ENCODE results near the gene SOAT2.

SOAT2 gene

DNA sequence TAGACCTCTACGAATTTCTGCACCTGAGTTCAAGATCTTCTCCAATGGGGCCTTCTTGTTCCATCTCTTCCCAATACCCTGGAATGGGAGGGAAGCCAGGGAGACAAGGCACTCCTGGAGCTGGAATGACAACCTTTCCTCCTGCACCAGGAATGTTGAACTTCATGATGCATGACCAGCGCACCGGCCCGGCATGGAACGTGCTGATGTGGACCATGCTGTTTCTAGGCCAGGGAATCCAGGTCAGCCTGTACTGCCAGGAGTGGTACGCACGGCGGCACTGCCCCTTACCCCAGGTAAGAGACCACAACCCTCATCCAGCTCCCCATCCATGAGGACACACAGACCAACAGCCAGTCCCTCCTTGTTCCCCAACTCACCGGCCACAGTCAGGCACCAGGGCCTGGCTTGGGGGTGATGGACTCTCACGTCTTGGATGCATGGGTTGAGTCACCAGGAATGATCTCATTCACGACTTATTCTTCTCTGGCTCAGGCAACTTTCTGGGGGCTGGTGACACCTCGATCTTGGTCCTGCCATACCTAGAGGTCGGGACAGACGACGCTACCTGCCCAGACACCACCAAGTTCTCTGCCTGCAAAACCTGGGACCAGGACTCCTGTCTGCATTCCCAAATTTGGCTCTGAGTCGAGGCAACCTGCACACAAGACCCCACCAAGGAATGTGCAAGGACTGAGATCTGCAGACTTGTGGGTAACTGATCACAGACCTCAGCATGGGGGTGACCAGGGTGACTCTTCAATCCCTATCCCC is 20.5 kb downstream of the SOAT2 start:
- H3K27me3 Mint-ChIP-seq (ENCODE audit: low read depth), result peaks cover 12% of the 10 kb centered on the region
- no peak overlapping the region for H3K4me3 Mint-ChIP-seq
- H3K4me1 Mint-ChIP-seq (ENCODE audit: low read depth), result peaks cover 4% of the 10 kb centered on the region
- no peak overlapping the region for H3K27ac Mint-ChIP-seq
- H3K36me3 Mint-ChIP-seq (ENCODE audit: low read depth), result no peaks in the 10 kb centered on the region
- no peaks in the 10 kb centered on the region for H3K9me3 Mint-ChIP-seq

GRCh38 chr12:53124352-53124723 is 21.1 kb downstream of the SOAT2 start:
- H3K9me3 Mint-ChIP-seq, result no peaks in the 10 kb centered on the region
- no peaks in the 10 kb centered on the region for H3K36me3 Mint-ChIP-seq (ENCODE audit: low read depth)
- no peak overlapping the region for H3K4me3 Mint-ChIP-seq
- no peak overlapping the region for H3K27ac Mint-ChIP-seq
- H3K27me3 Mint-ChIP-seq (ENCODE audit: low read depth), result peaks cover 16% of the 10 kb centered on the region
- peaks cover 4% of the 10 kb centered on the region for H3K4me1 Mint-ChIP-seq (ENCODE audit: low read depth)

DNA sequence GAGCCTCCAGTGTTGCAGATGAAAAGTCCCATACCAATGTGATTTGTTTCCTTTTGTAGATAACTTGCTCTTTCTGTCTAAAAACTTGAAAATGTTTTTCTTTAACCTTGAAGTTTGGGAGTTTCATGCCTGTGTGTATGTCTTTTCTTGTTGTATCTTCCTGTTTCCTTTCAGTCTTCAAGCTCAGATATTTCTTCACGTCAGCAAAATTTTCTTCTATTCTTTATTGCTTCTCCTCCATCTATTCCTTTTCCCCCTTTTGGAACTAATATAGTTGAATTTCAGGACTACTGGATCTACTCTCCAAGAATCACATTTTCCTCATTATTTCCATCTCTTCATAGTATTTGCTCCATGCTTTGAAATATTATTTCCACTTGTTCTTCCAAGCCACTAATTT is 23.9 kb downstream of the SOAT2 start:
- Mint-ChIP-seq H3K4me3 (no peak overlapping the region), H3K4me1 (ENCODE audit: low read depth) (peaks cover 4% of the 10 kb centered on the region), H3K27me3 (ENCODE audit: low read depth) (peaks cover 29% of the 10 kb centered on the region), H3K27ac (no peak overlapping the region), H3K9me3 (no peaks in the 10 kb centered on the region), H3K36me3 (ENCODE audit: low read depth) (no peaks in the 10 kb centered on the region)

DNA sequence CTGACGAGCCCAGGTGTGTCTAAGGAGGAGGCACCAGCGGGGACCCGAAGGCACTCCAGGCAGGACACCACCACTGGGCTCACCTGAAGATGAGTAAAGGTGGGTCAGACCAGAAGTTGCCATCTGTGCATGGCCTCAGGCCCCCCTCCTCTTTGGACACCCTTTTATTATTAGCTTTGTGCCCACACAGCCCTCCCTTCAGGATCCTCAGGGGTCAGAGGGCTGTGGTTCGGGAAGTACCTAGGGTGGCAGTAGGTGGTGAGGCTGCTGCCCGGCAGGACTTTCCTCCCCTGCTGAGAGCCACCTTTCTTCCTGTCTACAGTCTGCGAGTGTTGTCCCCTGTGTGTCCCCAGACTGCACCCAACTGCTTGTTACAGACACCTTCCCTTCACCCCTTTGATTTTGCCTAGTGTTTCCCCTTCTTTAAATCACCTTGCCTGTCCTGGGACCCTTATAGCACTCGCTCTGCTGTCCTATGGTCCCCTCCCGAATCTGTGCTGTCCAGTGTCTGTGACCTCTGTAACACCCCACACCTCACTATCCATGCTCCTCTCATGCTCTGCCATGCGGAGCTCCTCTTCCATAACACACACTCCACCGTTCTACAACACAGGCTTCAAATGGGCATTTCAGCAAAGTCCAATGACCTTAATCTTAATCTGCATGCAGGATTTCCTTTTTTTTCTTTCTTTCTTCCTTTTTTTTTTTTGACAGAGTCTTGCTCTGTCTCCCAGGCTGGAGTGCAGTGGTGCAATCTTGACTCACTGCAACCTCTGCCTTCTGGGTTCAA is 25.7 kb downstream of the SOAT2 start:
- Mint-ChIP-seq H3K9me3 (no peaks in the 10 kb centered on the region), H3K27me3 (ENCODE audit: low read depth) (peaks cover 29% of the 10 kb centered on the region), H3K4me3 (no peak overlapping the region), H3K27ac (no peak overlapping the region), H3K36me3 (ENCODE audit: low read depth) (no peaks in the 10 kb centered on the region), H3K4me1 (ENCODE audit: low read depth) (peaks cover 4% of the 10 kb centered on the region)

DNA sequence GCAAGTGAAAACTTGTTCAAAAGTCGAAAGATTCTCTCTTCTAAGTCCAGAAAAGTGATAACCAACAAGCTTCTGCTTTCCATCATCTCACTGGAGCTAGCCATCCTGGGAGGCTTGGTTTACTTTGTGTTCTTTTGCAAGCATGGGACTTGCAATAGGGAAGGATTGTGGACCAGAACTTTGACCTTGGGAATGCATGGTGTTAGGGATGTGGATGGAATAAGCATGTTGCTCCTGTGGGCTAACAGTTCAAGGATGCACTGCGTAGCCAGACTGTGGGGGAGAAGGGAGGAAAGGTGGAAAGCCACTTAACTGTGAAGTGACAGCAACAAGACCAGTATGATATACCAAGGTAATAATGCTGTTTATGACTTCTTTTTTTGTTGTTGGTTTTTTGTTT is 28.6 kb downstream of the SOAT2 start:
- H3K4me3 Mint-ChIP-seq, result no peak overlapping the region
- no peaks in the 10 kb centered on the region for H3K36me3 Mint-ChIP-seq (ENCODE audit: low read depth)
- H3K9me3 Mint-ChIP-seq, result no peaks in the 10 kb centered on the region
- H3K27ac Mint-ChIP-seq, result no peak overlapping the region
- H3K27me3 Mint-ChIP-seq (ENCODE audit: low read depth), result peaks cover 33% of the 10 kb centered on the region
- peaks cover 4% of the 10 kb centered on the region for H3K4me1 Mint-ChIP-seq (ENCODE audit: low read depth)

DNA sequence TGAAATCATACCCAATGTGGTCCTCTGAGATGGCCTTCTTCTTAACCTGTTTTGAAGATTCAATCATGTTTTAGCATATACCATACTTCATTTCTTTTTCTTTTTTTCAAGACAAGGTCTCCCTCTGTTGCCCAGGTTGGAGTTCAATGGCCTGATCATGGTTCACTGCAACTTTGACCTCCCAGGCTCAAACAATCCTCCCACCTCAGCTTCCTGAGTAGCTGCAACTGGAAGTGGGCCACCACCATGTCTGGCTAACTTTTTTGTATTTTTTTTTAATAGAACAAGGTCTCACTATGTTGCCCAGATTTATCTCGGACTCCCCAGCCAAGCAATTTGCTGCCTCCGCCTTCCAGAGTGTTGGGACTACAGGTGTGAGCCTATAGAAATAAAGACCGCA is 30.4 kb downstream of the SOAT2 start:
- H3K27me3 Mint-ChIP-seq (ENCODE audit: low read depth), result peaks cover 32% of the 10 kb centered on the region
- no peak overlapping the region for H3K27ac Mint-ChIP-seq
- no peaks in the 10 kb centered on the region for H3K4me1 Mint-ChIP-seq (ENCODE audit: low read depth)
- H3K4me3 Mint-ChIP-seq, result no peak overlapping the region
- H3K36me3 Mint-ChIP-seq (ENCODE audit: low read depth), result peaks cover under 1% of the 10 kb centered on the region
- H3K9me3 Mint-ChIP-seq, result peaks cover 10% of the 10 kb centered on the region

GRCh38 chr12:53143355-53143754 is 40.1 kb downstream of the SOAT2 start:
- Mint-ChIP-seq H3K27ac (no peak overlapping the region), H3K4me3 (no peak overlapping the region), H3K9me3 (peaks cover 5% of the 10 kb centered on the region), H3K36me3 (ENCODE audit: low read depth) (peaks cover 2% of the 10 kb centered on the region), H3K27me3 (ENCODE audit: low read depth) (peaks cover 10% of the 10 kb centered on the region), H3K4me1 (ENCODE audit: low read depth) (no peaks in the 10 kb centered on the region)

DNA sequence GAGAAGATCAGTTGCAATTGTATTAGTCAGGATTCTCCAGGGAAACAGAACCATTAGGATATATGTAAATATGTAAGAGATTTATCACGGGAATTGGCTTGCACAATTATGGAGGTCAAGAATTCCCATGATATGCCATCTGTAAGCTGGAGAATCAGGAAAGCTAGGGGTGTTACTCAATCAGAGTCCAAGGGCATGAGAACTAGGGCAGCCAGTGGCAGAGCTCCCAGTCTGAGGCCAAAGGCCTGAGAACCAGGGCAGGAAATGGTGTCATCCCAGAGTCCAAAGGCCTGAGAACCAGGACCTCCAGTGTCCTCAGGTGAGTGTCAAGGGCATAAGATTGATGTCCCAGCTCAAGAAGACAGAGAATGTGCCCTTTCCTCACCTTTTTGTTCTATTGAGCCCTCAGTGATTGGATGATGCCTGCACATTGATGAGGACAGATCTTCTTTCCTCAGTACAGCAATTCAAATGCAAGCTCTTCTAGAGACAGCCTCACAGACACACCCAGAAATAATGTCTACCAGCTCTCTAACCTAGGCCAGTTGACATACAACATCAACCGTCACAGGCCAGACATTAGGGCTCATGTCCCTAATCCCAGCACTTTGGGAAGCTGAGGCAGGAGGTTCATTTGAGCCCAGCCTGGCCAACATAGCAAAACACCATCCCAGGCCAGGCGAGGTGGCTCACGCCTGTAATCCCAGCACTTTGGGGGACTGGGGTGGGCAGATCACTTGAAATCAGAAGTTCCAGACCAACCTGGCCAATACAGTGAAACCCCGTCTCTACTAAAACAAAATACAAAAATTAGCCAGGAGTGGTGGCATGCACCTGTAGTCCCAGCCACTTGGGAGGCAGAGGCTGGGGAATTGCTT is 42.3 kb downstream of the SOAT2 start:
- peaks cover 5% of the 10 kb centered on the region for H3K27me3 Mint-ChIP-seq (ENCODE audit: low read depth)
- H3K36me3 Mint-ChIP-seq (ENCODE audit: low read depth), result no peaks in the 10 kb centered on the region
- H3K4me1 Mint-ChIP-seq (ENCODE audit: low read depth), result no peaks in the 10 kb centered on the region
- no peaks in the 10 kb centered on the region for H3K9me3 Mint-ChIP-seq
- H3K4me3 Mint-ChIP-seq, result no peak overlapping the region
- H3K27ac Mint-ChIP-seq, result no peak overlapping the region

- Mint-ChIP-seq H3K36me3 (ENCODE audit: low read depth) (no peaks in the 10 kb centered on the region), H3K27ac (no peak overlapping the region), H3K27me3 (ENCODE audit: low read depth) (peaks cover 5% of the 10 kb centered on the region), H3K4me3 (no peak overlapping the region), H3K4me1 (ENCODE audit: low read depth) (no peaks in the 10 kb centered on the region), H3K9me3 (no peaks in the 10 kb centered on the region)
Measured at GRCh38 chr12:53147181-53147580, 43.9 kb downstream of the SOAT2 start.

DNA sequence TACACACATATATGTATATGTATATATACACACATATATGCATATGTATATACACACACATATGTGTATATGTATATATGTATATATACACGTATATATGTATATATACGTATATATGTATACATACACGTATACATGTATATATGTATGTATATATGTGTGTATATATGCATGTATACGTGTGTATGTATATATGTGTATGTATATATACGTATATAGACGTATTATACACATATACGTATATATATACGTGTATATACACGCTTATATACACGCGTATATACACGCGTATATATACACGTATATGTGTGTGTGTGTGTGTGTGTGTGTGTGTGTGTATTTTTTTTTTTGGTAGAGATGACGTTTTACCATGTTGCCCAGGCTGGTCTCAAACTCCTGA is 44.4 kb downstream of the SOAT2 start:
- H3K4me3 Mint-ChIP-seq, result no peak overlapping the region
- no peaks in the 10 kb centered on the region for H3K36me3 Mint-ChIP-seq (ENCODE audit: low read depth)
- no peaks in the 10 kb centered on the region for H3K9me3 Mint-ChIP-seq
- peaks cover 5% of the 10 kb centered on the region for H3K27me3 Mint-ChIP-seq (ENCODE audit: low read depth)
- H3K27ac Mint-ChIP-seq, result no peak overlapping the region
- H3K4me1 Mint-ChIP-seq (ENCODE audit: low read depth), result no peaks in the 10 kb centered on the region

GRCh38 chr12:53151039-53151438 is 47.8 kb downstream of the SOAT2 start:
- H3K27ac Mint-ChIP-seq, result no peak overlapping the region
- H3K4me3 Mint-ChIP-seq, result no peak overlapping the region
- H3K9me3 Mint-ChIP-seq, result no peaks in the 10 kb centered on the region
- no peaks in the 10 kb centered on the region for H3K27me3 Mint-ChIP-seq (ENCODE audit: low read depth)
- H3K36me3 Mint-ChIP-seq (ENCODE audit: low read depth), result no peaks in the 10 kb centered on the region
- H3K4me1 Mint-ChIP-seq (ENCODE audit: low read depth), result no peaks in the 10 kb centered on the region

DNA sequence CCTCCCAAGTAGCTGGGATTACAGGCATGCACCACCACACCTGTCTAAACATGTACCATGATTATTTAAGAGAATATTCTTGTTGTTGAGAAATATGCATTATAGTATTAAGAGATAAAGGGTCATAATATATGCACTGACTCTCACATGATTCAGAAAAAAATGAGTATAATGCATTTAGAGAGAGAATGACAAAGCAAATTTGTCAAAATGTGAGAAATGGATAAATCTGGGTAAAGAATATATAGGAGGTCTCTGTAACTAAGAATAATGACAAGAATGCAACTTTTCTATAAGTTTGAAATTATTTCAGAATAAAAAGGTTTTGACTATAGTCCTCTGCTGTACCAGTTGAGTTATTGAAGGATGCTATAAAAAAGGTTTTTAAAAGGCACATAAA is 49.1 kb downstream of the SOAT2 start:
- no peaks in the 10 kb centered on the region for H3K4me1 Mint-ChIP-seq (ENCODE audit: low read depth)
- H3K4me3 Mint-ChIP-seq, result no peak overlapping the region
- H3K27ac Mint-ChIP-seq, result no peak overlapping the region
- no peaks in the 10 kb centered on the region for H3K9me3 Mint-ChIP-seq
- no peaks in the 10 kb centered on the region for H3K36me3 Mint-ChIP-seq (ENCODE audit: low read depth)
- H3K27me3 Mint-ChIP-seq (ENCODE audit: low read depth), result no peaks in the 10 kb centered on the region

DNA sequence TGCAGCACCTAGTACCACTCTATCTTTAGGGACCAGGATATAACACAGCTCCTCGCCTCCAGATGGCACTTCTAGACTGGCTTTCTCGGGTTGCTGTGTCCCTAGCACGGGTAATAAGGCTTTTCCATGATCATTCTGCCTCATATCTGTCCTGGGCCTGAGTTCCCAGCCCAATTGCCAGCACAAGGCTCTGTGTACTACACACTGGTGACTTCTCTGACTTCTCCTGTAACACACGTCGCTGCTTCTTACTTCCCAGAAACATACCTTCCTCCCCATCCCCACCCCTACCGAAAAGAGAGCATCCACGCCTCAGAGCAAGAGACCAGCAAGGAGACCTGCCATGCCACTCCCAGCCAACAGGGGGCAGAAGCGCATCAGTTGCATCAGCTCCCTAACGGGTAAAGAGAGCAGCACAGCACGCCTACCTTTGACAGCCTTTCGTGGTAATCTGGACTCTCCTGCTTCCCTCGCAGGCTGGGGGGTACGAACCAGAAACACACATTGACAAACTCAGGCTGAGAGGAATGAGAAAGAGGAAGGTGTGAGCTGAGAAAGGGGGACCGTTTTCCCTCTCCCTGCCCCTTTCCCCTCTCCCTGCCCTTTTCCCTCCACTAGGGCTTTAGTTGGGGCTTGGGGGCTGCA is 56.0 kb downstream of the SOAT2 start:
- Mint-ChIP-seq H3K27me3 (ENCODE audit: low read depth) (no peaks in the 10 kb centered on the region), H3K36me3 (ENCODE audit: low read depth) (peaks cover 3% of the 10 kb centered on the region), H3K4me1 (ENCODE audit: low read depth) (peaks cover 10% of the 10 kb centered on the region), H3K27ac (peak overlapping the region; percentile 26), H3K9me3 (no peaks in the 10 kb centered on the region), H3K4me3 (no peak overlapping the region)

DNA sequence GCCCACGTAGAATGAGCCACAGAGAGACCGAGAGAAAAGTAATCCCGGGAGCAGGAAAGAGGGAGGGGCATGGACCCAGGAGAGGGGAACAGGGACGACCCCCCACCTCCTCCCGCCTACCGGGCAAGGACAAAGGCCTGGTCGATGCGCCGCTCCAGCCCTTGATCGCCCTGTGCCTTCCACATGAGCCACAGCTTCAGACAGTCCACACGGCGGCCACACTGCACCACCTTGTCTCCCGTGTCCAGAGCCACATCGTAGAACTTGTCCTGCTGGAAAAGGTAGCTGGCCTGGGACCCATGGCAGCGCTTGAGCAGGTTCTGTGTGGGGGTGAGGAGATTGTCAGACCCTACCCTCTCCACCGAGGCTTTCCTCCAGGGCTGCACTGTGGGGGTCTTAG is 56.7 kb downstream of the SOAT2 start:
- H3K27me3 Mint-ChIP-seq (ENCODE audit: low read depth), result no peaks in the 10 kb centered on the region
- peaks cover 3% of the 10 kb centered on the region for H3K36me3 Mint-ChIP-seq (ENCODE audit: low read depth)
- H3K4me1 Mint-ChIP-seq (ENCODE audit: low read depth), result peaks cover 10% of the 10 kb centered on the region
- no peaks in the 10 kb centered on the region for H3K9me3 Mint-ChIP-seq
- H3K4me3 Mint-ChIP-seq, result no peak overlapping the region
- no peak overlapping the region for H3K27ac Mint-ChIP-seq

Data from T-helper 1 cell treated with Interleukin-12 subunit alpha and Interleukin-12 subunit beta and Interleukin-4 antibody, amounts not matched to agents 30 μg/mL and 1 μg/mL, for 36 hours (primary cell).